Type B pancreatic cell (in vitro differentiated cells): Measurements from ENCODE around the gene UROC1. TPM values are rescaled to one million over a fixed set of nuclear protein-coding genes. Genes with fewer than 3 reads are reported as not detected.

Source experiments
- DNase-seq: peaks from one replicate; pipeline ENCODE4 v3.0.0; 2021; ENCODE audit warnings: mixed read lengths; ENCODE audit not compliant: unreplicated experiment; ENCODE audit errors: extremely low spot score
- H3K27ac Mint-ChIP-seq: 2 replicates; pipeline ENCODE4 v1.8.0; 2021; ENCODE audit warnings: mild to moderate bottlenecking, mixed read lengths
- H3K27me3 Mint-ChIP-seq: 2 replicates; pipeline ENCODE4 v1.8.0; 2021; ENCODE audit warnings: mixed read lengths
- H3K36me3 Mint-ChIP-seq: 2 replicates; pipeline ENCODE4 v1.8.0; 2021; ENCODE audit warnings: mixed read lengths
- H3K4me1 Mint-ChIP-seq: one replicate; pipeline ENCODE4 v1.8.0; 2021; ENCODE audit warnings: mixed read lengths; ENCODE audit not compliant: unreplicated experiment
- H3K4me3 Mint-ChIP-seq: 2 replicates; pipeline ENCODE4 v1.8.0; 2021; ENCODE audit warnings: mild to moderate bottlenecking, mixed read lengths
- H3K9me3 Mint-ChIP-seq: 2 replicates; pipeline ENCODE4 v1.8.0; 2021; ENCODE audit warnings: mixed read lengths
- total RNA-seq: library from RNA; stranded (reverse); gene quantifications from 2 replicates; pipeline ENCODE4 v1.2.1, GENCODE V29; 2021; ENCODE audit warnings: low replicate concordance
- TF ChIP-seq, protein P1 (sequence below): fragments of 200-600 bp; sonication (generic); conservative IDR thresholded peaks from 2 replicates; pipeline ENCODE4 v1.5.0; 2021; ENCODE audit warnings: antibody characterized with exemption, mild to moderate bottlenecking

Gene UROC1
- total RNA-seq, 1 donor from 2014 or later: not detected

GRCh38 chr3:126527455-126528211, 10.1 kb upstream of the UROC1 start:
- H3K27ac Mint-ChIP-seq: peak overlapping the region; percentile 11
- H3K36me3 Mint-ChIP-seq: no peaks in the 10 kb centered on the region
- no peak for DNase-seq
- no peaks in the 10 kb centered on the region for H3K9me3 Mint-ChIP-seq
- peaks cover 10% of the 10 kb centered on the region for H3K4me1 Mint-ChIP-seq
- no peak overlapping the region for H3K4me3 Mint-ChIP-seq
- TF ChIP-seq, protein P1, sequence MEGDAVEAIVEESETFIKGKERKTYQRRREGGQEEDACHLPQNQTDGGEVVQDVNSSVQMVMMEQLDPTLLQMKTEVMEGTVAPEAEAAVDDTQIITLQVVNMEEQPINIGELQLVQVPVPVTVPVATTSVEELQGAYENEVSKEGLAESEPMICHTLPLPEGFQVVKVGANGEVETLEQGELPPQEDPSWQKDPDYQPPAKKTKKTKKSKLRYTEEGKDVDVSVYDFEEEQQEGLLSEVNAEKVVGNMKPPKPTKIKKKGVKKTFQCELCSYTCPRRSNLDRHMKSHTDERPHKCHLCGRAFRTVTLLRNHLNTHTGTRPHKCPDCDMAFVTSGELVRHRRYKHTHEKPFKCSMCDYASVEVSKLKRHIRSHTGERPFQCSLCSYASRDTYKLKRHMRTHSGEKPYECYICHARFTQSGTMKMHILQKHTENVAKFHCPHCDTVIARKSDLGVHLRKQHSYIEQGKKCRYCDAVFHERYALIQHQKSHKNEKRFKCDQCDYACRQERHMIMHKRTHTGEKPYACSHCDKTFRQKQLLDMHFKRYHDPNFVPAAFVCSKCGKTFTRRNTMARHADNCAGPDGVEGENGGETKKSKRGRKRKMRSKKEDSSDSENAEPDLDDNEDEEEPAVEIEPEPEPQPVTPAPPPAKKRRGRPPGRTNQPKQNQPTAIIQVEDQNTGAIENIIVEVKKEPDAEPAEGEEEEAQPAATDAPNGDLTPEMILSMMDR: no peak
- H3K27me3 Mint-ChIP-seq: peaks cover 46% of the 10 kb centered on the region

- Mint-ChIP-seq H3K27me3 (peaks cover 46% of the 10 kb centered on the region), H3K36me3 (no peaks in the 10 kb centered on the region), H3K4me1 (peaks cover 10% of the 10 kb centered on the region), H3K9me3 (no peaks in the 10 kb centered on the region), H3K27ac (no peak overlapping the region), H3K4me3 (no peak overlapping the region)
- TF ChIP-seq, protein P1: no peak
- no peak for DNase-seq
Observed at GRCh38 chr3:126527006-126527405, 9.4 kb upstream of the UROC1 start.

DNA sequence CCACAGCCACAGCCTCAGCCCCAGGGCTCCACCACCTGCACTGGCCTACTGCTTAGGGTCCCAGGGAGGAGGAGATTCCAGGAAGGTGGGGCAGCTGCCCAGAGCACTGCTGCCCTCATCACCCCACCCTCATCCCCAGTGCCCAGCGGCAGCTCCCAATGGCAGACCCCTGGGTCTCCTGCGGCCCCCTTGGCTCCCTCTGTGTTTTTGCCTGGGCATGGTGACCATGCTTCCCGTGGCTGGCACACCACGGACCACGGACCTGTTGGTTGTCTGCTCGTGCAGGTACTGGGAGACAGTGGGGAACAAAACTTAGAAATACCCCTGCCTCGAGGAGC, 9.1 kb upstream of the UROC1 start:
- DNase-seq: no peak
- Mint-ChIP-seq H3K4me3 (no peak overlapping the region), H3K27ac (no peak overlapping the region), H3K36me3 (no peaks in the 10 kb centered on the region), H3K9me3 (no peaks in the 10 kb centered on the region), H3K27me3 (peaks cover 45% of the 10 kb centered on the region), H3K4me1 (peaks cover 10% of the 10 kb centered on the region)
- TF ChIP-seq, protein P1: no peak

- H3K4me3 Mint-ChIP-seq: no peak overlapping the region
- no peaks in the 10 kb centered on the region for H3K9me3 Mint-ChIP-seq
- peaks cover 10% of the 10 kb centered on the region for H3K4me1 Mint-ChIP-seq
- H3K36me3 Mint-ChIP-seq: no peaks in the 10 kb centered on the region
- H3K27ac Mint-ChIP-seq: no peak overlapping the region
- peaks cover 47% of the 10 kb centered on the region for H3K27me3 Mint-ChIP-seq
- no peak for DNase-seq
- TF ChIP-seq, protein P1: no peak
Observed at GRCh38 chr3:126525853-126526667, 8.5 kb upstream of the UROC1 start.

DNA sequence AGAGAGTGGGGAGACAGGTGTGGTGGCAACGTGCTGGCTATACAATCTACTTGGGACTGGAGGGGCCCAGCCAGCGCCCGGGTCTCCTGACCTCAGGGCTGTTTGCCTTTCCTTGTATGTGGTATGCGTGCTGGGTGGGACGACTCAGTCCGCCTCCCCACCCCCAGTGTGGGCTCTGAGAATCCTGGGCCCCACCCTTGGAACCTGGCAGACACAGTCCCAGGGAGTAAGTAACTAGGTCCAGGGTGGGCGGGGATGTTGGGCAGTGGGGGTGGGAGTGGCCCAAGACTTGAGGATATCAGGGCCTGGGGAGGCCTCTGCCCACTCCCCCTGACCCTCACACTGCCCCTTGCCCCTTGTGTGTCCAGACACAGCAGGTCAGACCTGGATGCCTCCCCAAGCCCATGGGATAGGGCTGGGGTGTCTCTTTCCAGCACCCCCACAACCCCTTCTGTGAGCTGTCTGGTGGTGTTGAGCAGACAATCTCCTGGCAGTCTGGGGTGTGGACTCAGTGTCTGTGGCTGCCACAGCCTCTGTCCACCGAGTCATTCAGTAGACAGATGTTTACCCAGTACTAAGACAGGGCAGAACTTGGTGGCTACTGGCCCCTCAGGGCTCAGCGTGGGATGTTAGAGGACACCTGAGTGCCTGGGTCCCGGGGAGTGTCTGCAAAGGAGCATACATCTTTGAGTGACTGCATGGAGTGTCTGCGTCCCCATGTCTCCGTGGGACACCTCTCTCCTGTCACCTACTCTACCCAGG, 7.7 kb upstream of the UROC1 start:
- H3K36me3 Mint-ChIP-seq: no peaks in the 10 kb centered on the region
- no peak for DNase-seq
- H3K4me3 Mint-ChIP-seq: peak overlapping the region; percentile 72
- no peak overlapping the region for H3K27ac Mint-ChIP-seq
- H3K27me3 Mint-ChIP-seq: peaks cover 53% of the 10 kb centered on the region
- peaks cover 10% of the 10 kb centered on the region for H3K4me1 Mint-ChIP-seq
- no peaks in the 10 kb centered on the region for H3K9me3 Mint-ChIP-seq
- TF ChIP-seq, protein P1: no peak
